HG02759 (cell line): ENCODE data around the gene DSCAML1.

Source experiments
- ATAC-seq: cut with Tn5 transposase; IDR thresholded peaks from one replicate; pipeline ENCODE4 v1.9.1; 2021; ENCODE audit warnings: mild to moderate bottlenecking, moderate library complexity; ENCODE audit not compliant: unreplicated experiment

The DSCAML1 gene

DNA sequence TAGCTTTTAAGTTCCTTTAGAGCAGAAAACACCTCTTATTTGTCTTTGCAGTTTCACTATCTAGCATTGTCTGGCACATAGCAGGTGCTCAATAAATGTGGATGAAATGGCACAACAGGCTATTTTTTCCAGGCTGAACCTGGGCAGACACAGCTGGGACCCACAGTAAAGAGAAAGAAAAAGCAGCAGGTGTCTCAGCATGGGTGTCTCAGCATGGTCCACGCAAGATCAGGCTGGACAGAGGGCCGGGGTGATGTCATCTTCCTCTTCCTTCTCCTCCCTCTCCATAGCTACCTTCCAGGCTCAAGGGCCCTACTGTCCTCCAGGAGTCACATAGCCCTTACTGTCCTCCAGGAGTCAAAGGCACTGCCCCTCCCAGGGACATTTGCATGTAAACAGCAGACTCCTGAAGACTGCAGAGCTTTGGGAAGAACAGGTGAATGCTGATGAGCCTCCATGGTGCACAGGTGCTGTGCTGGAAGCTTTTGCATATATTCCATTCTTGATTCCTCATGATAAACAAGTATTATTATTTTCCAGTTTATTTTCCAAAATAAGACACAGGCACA lies 65.2 kb downstream of the DSCAML1 start:
- ATAC-seq: no peak

DNA sequence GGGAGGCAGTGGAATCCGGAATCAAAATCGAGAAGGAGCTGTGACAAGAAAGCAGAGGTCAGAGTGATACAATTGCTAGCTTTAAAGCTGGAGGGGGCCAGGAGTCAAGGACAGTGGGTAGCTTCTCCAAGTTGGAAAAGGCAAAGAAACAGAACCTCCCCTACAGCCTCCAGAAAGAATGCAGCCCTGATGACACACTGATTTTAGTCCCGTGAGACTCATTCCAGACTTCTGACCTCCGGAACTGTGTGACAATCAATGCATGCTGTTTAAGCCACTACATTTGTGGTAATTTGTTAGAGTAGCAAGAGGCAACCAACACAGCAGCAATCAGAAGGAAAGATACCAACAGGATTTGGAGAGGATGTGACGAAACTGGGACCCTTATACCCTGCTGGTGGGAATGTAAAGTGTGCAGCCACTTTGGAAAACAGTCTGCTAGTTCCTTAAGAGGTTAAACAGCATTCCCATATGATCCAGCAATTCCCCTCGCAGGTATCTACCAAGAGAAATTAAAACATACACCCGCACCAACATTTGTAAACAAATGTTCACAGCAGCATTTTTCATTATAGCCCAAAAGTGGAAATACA lies 66.7 kb downstream of the DSCAML1 start:
- ATAC-seq: no peak

DNA sequence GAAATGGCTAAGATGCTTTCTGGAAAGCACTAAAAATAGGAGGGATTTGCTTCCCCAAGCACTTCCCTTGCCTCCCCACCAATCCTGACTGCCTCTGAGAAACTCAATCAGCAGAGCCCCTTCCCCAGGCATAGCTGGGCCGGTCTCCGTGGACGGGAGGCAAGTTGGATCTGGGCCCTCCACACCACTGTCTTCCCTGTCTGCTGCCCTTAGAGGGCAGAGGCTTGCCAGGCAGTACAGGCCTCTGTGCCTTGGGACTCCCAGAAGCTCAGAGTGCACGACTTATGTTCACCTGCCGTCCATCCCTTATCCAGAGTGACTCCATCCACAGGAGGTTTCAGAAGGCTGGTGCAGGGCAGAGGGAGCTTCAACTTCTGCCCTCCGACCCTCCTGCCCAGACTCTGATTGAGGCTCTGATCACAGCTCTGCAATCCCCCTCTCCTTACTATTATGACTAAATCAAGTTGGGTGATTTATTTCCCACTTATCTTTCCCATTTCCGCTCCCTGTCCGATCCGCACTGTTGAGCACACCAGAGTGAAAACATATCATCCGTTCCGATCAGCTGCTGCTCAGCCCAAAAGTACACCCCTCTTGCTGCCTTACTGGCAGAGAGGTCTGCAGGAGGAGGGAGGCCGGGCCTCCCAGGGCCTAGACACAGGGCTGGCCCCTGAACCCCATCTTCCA lies 71.8 kb downstream of the DSCAML1 start:
- ATAC-seq: no peak

DNA sequence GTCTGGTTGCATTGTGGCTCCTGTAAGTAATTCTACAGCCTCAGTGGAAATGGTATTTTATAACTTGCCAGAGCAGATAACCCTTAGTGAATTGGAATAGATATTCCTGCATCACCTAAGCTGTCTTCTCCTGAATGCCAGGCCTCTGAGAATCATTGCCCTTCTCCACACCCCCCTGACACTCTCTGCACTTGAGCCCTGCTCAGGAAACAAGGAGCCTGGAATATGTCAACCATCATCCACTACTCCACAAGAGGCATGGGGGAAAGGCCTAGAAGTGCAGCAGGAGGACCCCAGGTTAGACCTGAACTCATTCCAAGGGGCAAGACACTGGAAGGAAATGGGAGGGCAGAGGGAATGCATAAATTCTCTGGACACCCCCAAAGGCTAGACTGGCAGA lies 72.4 kb downstream of the DSCAML1 start:
- ATAC-seq: no peak

DNA sequence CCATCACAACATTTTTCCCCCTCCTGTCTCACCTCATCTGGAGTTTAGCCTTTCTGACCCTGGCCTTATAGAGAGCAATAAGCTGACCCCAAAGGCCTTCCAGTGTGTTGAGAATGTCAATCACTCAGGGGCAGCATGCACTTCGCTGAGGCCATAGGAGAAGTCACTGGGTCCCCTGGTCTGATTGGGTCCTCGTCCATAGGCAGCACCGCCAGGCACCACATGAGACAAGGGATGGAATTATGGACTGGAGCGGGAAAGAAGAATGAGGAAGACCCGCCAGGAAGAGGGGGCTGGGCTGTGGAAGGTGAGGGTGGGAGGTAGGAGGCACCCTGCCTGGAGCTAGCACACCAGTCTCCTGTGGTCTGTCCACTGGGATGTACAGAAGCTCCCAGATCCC lies 72.9 kb downstream of the DSCAML1 start:
- no peak for ATAC-seq

DNA sequence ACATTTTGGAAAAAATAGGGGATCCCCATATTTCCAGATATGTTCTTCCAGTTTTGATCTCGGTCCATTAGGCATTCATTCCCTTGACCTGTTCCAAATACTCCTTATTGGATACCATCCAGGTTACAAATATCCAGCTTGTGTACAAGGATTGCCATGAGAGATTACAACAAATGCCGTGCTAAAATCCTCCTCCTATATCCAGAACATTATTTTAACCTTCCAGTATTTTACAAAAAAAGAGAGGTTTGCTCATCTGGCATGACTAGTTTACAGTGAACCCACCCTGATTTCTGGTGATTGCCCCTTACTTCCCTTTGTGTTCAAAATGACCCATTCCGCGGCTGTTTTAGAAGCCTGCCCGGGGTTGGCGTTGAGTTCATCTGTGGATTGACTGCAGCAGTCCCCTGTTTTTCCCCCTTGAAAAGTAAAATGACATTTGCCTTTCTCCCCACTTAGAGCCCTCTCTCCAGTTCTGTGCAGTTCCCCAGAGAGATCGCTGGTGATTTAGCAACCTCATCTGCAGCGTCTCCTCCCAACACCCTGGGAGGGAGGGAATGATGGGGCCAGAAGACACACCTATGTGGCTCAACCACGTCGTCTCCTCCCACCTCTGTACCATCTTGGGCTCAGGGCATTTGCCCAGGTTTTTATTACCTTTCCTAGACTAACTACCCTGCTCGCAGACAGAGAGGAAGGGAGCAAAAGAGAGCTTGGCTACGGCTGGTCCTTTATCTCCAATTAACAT lies 73.6 kb downstream of the DSCAML1 start:
- no peak for ATAC-seq

DNA sequence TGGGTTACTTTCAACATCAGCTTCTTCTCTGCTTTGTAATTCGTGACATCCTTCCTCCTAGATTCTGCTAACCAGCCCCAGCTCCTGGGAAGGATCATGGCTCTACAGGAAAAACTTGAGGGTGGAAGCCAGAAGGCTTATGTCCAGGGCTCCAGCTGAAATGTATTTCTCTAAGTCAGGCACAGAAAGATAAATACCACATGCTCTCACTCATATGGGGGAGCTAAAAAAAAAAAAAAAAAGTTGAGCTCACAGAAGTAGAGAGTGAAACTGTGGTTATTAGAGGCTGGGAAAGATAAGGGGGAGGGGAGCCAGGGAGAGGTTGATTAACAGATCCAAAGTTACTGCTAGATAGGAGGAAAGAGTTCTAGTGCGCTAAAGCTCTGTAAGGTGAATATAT lies 74.9 kb downstream of the DSCAML1 start:
- ATAC-seq: no peak

DNA sequence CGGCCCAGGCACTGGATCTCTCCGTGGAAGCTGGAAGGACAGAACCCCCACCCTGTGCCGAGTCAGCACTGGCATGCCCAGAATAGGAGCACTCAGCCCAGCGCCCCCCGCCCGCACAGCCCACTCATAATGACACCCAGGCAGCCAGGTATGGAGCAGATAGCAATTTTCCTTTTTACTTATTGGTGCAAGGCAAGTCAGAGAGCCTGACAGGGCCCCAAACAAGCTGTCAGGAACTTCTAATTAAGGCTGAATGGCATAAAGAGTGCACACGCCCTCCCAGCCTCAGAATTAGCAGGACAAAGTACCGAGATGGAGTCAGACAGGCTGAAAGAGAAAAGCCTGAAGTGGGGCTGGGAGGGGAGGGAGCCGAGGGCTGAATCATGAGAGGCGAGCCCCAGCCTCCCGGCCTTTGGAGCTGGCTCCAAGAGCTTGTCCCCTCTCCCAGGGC lies 76.9 kb downstream of the DSCAML1 start:
- no peak for ATAC-seq

DNA sequence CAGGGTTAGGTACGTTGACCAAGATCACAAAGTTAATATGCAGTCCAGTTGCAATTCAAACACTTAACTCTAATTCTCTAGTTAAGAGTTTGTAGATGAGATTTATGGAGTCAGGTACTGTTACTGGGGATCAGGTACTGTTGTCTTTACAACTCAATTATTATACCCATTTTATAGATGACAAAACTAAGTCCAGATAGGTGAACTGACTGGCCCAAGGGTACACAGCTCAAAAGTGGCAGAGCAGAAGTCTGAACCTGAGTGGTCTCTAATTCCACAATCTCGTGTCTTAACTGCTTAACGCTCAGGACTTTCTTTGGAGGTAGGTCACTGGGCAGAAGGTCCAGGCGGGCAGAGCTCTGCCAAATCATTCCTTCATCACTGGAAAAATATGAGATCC lies 77.5 kb downstream of the DSCAML1 start:
- ATAC-seq: no peak

DNA sequence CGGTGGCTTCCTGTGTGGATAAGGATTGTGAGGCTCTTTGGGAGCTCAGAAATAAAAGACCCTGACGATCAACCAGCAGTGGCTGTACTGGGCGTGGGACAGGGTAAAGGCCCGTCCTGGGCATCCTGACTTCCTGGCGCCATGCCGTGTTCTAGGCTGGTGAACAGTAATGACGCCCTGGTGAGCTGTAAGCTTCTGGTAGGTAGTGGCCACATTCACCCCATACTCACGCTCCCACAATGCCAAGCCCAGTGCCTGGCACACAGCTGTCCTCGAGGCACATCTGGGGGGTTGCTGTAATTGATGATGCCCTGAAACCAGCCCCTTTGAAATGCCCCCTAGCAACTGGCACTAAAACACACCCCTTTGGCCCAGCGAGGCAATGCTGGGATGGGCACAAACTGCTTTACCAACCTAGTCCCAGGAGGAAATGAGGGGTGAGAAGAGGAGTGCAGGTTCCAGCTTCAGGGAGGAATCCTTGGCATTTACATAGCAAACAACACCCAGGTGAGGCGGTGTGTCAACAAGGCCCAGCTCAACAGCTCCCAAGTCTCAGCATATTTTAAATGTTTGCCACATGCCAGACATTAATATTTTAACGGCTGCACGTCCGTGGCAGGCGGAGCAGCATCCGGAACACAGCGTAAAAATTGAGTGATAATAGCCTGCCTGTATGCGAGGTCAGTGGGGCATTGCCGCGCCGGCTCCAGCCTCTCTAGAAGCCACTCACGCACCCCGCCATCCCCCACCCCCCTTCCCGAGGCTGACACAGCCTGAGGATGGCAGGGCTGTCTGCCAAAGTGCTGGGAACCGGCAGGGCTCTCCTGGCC lies 79.3 kb downstream of the DSCAML1 start:
- ATAC-seq: no peak

DNA sequence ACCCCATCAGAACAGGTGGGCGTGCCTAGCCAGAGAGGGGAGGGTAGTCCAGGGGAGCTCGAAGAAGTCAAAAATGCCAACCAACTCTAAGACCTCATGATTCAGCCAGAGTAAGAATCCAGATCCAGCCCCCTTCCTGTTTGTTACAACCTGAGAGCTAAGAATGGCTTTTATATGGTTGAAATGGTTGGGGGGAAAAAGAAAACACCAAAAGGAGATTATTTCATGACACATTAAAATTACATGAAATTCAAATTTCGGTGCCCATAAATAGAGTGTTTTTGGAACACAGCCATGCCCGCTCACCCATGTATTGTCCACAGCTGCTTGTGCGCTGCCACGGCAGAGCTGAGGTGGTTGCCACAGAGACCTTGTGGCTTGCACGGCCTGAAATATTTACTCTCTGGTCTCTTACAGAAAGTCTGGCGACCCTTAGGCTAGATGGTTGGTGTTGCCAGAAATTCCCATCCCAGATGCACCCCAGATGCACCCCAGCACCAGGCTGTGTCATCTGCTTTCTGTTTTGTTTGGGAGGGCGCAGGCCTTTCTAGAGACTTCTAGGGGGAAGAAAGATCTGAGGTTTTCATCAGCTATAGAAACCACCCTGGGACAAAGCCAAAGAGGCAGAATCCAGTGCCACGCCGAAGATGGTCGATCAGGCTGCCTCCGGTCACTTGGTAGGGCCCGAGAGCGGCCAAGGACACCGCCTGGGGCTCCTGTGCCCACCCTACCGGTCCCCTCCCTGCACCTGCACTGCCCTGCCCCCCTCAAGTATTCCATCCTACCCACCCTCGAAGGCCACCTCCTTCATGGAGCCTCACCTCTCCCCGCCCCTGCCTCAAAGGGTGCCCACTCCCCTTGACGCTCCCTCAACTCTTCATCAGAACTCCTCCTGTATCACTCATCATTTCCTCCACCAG lies 80.2 kb downstream of the DSCAML1 start:
- ATAC-seq: no peak

DNA sequence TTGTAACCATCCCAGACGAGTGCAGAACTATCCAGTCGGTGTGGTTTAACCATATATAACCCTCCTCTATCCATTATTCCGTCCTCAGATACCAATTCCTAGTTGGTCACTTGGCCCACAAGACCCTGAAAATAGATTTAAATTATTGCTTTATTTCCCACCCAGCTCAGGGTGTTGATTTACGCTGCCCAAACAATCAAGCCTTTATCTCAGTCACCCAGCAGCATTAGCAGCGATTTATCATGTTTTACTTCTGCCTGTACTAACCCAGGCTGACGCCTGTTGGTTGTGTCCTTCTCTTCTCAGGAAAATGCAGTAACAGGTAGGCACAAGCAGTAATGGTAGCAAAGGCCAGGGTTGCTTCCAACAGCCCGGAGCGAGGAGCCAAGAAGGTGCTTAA lies 81.2 kb downstream of the DSCAML1 start:
- no peak for ATAC-seq

DNA sequence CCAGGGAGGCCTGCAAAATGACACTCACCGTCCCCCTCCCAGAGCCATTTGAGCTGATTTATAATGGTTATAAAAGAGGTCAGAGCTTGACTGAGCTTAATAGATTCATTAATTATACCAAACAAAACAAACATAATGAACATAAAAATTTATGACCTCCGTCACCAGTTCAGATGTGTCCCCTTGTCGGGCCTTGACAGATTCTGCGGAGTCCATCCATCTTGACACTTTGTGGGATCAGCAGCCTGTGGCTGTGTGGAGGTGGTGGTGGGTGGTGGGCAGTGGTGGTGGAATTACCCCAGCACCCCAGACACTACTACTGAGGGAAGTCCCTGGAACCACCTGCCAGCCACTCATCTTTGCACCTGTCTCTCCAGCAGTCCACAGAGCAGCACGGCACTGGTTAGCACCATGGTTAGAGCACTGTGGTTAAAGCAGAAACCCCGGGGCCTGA lies 83.5 kb downstream of the DSCAML1 start:
- ATAC-seq: no peak

DNA sequence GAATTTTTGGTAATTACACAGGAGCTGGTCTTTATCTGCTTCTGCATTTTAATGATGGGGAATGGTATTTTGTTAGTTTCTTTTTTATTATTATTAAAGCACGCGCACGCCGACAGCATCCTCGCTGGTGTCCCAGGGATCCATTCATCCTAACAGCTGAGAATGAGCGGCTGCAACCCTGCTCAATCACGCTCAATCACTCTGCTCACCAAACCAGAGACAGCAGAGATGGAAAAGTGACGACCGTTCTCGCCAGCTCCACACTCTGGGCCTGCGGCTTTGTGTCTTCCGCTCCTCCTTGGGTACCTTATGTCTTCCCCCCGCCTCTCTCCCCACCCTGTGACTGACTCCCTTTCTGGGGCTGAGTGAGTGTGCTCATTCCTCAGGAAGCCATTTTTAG lies 84.5 kb downstream of the DSCAML1 start:
- no peak for ATAC-seq

DNA sequence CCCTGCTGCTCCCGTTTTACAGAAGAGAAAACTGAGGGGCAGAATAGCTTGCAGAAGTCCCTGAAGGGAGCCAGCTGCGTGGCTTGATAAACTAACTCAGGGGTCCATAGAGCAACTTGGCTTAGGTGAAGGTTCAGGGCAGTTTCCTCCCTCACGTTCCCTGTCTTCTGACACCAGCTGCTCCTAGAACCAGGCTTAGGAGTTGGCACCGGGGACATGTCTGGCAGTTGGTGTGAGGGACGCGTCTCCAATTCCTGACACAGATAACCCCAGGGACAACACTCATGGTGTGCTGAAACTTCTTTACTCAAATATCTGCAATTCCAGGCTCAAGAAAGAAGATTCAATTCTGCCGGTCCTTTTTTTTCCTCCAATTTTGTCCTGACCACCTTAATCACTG lies 85.7 kb downstream of the DSCAML1 start:
- ATAC-seq: no peak

DNA sequence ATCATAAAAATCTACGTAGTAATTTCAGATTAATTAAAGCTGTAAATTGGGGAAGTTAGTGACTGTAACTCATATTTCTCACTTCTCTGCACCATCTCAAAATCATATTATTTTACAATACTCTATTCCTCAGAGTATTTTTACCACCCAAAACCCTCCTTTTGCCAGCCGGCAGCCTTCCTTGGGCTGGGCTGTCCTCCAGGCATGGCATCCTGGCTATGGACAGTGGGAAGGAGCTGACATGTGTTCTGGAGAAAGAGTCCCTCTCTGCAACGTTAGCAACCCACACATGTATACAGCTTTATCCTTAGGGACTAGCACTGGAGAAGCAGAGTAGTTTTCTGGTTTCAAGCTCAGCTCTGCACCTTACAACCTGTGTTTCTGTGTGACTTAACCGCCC lies 86.8 kb downstream of the DSCAML1 start:
- no peak for ATAC-seq

DNA sequence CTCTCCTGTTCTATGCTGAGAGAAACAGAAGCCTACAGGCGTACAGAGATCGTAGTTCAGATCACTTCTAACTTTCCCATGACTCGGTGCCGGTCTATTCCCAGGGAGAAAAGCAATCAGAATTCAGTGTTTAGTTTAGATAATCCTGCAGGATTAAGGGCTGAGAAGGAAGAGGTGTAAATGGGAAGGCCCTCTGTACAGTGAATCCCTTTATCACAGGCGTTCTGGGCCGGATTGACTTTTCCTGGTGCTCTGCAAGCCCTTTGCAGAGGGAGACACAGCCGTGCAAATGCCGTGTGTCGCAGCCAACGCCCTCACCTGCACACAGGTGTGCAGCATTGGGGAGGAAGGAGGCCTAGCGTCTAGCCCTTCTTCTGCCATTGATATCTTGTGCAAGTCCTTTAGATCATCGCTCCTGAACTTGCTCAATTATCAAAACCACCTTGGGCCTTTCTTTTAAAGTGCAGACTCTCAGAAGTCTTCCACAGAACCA lies 90.6 kb downstream of the DSCAML1 start:
- no peak for ATAC-seq

DNA sequence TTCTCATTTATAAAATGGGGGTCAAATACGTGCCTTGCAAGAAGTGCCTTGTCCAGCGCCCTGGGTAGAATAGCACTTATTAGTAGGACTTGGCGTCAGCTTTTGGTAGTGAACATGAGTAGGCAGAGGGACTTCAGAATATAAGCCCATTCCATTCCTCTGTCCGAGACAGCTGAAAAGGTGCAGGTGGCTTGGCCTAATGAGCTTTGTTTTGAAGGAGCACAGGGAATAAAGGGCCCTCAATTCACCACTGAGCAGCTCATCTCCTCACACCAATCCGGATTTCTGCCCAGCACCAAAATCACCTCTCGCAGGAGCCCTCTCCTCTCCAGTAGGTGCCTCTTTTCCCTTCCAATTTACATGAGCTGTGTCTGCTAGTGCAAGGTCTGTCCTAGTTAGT lies 91.2 kb downstream of the DSCAML1 start:
- ATAC-seq: no peak

DNA sequence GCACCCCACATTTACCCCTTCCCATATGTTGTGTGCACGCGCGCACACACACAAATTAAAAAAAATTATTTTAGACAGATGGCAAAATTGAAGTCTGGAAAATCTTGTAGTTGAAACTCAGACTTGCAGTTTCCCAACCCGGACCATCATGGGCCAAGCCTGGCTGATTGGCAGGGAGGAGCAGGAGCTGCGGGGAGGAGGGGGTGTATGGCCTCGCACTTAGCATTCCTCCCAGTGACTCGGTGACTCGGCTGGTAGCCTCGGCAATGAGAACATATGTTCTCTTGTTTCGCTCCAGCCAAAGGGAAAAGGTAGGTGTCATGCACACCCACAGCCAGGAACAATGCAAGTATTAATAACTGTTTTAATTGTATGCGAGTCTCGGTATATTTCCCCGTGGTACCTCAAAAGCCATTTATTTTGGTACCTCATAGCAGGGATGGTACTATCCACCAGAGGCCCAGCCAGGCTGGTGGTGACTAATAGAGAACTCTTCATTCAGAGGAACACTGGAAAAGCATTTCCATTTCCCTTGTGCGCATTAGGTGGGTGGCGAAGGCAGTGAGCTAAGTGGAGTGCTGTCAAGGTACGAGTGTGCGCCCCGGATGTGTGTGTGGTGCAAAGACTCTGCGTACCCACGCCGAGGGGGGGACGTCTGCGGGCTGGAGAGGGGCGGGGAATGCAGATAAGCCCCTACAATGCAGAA lies 92.5 kb downstream of the DSCAML1 start:
- no peak for ATAC-seq
